ENCODE data around the gene SPANXA2.
"Not testable (repeated sequence)": the region's sequence is repeated elsewhere in the genome, so short reads cannot be mapped to it uniquely, and the experiment has no call there.

Gene SPANXA2, protein sequence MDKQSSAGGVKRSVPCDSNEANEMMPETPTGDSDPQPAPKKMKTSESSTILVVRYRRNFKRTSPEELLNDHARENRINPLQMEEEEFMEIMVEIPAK

DNA sequence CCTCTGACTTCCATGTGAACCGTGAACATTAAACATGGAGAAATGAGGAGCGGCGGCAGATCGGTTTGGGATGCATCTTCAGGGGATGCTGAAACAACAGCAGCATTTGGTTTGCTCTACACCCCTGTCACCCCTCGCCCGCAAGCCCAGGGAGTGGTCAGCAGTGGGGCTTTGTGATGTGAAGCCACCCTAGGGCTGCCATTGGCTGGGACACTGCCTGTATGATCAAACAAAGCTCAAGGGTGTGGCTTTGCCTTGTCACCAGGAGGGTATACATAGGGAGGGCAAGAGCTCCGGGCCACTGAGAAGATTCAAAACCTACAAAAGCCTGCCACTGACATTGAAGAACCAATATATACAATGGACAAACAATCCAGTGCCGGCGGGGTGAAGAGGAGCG is at the start of gene SPANXA2:
Gene SPANXA2 (plus strand): TSS at position 301 of the 400 bp plus-strand sequence. CDS start 60 bp downstream, at position 361.
- not testable (repeated sequence) for DNase-seq (ENCODE audit: low read depth, low spot score)

DNA sequence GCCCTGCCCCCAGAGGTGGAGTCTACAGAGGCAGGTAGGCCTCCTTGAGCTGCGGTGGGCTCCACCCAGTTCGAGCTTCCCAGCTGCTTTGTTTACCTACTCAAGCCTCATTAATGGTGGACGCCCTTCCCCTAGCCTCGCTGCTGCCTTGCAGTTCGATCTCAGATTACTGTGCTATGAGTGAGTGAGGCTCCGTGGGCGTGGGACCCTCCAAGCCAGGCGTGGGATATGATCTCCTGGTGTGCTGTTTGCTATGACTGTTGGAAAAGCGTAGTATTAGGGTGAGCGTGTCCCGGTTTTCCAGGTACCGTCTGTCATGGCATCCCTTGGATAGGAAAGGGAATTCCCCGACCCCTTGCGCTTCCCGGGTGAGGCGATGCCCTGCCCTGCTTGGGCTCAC is 47.0 kb upstream of the SPANXA2 start:
- DNase-seq (ENCODE audit: low read depth, low spot score): not testable (repeated sequence)

DNA sequence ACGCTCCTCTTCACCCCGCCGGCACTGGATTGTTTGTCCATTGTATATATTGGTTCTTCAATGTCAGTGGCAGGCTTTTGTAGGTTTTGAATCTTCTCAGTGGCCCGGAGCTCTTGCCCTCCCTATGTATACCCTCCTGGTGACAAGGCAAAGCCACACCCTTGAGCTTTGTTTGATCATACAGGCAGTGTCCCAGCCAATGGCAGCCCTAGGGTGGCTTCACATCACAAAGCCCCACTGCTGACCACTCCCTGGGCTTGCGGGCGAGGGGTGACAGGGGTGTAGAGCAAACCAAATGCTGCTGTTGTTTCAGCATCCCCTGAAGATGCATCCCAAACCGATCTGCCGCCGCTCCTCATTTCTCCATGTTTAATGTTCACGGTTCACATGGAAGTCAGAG is 4.9 kb upstream of the SPANXA2 start, which contains the start of gene SPANXA1:
Gene SPANXA1 (minus strand): TSS at position 101 of the 400 bp plus-strand sequence. CDS start 60 bp downstream, at position 41.
- DNase-seq (ENCODE audit: low read depth, low spot score): not testable (repeated sequence)

DNA sequence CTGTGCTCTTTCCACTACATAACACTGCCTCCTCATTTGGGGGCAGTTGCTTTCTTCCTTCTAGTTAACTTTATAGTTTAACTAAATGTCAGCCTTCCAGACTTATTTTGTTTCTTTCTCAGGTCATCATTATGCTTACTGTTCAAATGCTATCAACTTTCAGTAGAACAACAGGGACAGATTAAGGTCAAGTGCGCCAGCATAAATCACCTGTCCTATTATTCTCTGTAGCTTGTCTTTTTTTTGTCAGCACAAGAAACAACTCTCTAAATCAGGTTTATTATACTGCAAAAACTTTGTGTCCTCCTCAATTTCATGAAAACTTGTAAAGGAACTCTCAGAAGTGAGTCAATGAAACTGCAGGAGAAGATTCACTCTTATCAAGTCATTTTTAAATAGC is 19.6 kb downstream of the SPANXA2 start:
- DNase-seq (ENCODE audit: low read depth, low spot score): no peak

DNA sequence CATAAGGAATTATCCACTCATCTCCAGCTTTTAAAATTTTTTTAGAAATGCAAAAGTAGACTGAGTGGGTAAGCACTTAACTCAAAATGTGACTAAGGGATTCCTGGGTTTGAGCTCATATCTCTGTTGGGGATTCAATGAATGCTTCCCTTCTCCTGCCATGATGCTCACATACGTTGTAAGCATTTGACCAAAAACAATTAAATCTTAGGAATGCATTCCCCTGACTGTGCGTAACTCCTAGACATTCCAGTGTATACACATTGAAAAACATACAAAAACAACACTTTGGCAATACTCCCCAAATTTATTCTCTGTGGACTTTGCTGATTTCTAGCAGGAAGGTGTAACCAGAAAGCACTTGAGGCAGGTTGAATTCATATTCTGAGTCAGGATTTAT is 29.8 kb downstream of the SPANXA2 start:
- DNase-seq (ENCODE audit: low read depth, low spot score): no peak

DNA sequence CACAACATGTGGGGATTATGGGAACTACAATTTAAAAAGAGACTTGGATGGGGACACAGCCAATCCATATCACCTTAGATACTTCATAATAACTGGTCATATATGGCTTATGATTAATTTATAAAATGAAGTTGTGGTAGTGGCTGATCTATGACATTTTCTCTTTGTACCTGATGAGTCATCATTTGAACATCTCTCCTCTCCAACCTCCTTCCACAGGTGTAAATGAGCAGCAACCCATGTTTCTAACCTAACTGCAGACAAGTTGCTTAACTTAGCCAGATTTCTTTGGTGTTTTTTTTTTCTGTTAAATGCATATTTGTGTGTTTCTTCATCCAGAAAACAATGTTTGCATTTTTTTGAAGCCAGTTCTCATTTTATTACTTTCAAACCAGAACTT is 42.6 kb downstream of the SPANXA2 start:
- no peak for DNase-seq (ENCODE audit: low read depth, low spot score)

DNA sequence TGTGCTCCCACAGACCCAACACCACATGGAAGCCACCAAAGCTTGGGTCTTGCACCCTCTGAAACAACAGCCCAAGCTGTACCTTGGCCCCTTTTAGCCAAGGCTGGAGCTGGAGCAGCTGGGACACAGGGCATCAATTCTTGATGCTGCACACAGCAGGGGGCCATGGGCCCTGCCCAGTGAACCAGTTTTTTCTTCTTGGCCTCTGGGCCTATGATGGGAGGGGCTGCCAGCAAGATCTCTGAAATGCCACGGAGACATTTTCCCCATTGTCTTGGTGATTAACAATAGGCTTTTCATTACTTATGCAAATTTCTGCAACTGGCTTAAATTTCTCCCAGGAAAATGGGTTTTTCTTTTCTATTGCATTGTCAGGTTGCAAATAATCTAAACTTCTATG is 49.0 kb downstream of the SPANXA2 start:
- DNase-seq (ENCODE audit: low read depth, low spot score): no peak

Measured in activated naive CD8-positive, alpha-beta T cell treated with anti-CD3 and anti-CD28 coated beads, Interleukin-2, amount 50 U/mL, for 16 hours (primary cell).